GM19193 (cell line): Measurements from ENCODE around the gene PARL.

Experiments used
- POLR2A ChIP-seq: IDR thresholded peaks from 4 replicates; pipeline ENCODE4 v1.6.1; 2011; ENCODE audit not compliant: insufficient read depth, insufficient read length; ENCODE audit errors: extremely low read depth

The PARL gene

DNA sequence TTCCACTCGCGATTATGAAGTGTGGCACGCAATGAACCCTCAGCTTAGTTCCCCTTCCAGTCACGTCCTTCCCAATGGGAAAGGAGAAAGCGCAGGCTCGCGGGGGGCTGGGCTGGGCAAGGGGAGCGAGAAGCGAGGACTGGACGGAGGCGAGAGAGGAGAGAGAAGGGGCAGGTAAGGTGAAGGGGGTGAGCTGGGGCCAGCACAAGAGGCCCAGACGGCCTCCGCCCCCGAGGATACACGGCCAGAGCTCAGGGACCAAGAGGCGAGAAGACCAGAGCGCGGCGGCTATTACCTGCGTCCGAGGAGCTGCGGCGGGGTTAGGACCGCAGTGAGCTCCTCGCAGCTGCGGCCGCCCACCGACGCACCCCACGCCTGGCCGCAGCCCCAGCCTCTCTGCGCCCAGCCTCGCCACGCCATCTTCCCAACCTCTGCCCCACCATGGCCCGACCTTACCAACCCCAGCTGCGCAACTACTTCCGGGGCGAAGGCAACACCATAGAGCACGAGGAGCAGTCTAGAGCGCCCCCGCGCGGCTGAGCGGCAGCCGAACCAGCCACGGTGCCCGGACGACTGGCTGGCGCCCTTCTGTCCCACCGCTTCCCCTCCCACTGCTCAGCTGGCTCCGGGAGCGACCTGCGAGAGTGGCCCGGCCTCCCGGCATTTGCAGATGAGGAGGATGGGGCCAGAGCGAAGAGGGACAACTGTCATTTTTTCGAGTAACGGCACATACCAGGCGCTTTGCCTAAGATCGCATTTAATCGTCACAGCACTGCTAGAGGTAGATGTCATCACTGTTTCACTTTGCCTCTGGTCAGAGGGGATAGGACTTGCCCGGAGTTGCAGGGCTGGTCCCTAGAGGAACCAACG is at the start of gene PARL:
TSS of gene PARL (minus strand) at position 454 of the 870 bp plus-strand sequence. CDS start at position 420, 34 bp downstream.
- TF ChIP-seq POLR2A, result peak; percentile 92

- TF ChIP-seq POLR2A, result no peak
These were observed 48.5 kb upstream of the PARL start for GRCh38 chr3:183933160-183933559.

GRCh38 chr3:183931881-183932280 is 47.2 kb upstream of the PARL start:
- no peak for TF ChIP-seq POLR2A

GRCh38 chr3:183930086-183930485 is 45.4 kb upstream of the PARL start:
- no peak for TF ChIP-seq POLR2A

GRCh38 chr3:183927059-183927458 is 42.4 kb upstream of the PARL start:
- TF ChIP-seq POLR2A, result no peak

DNA sequence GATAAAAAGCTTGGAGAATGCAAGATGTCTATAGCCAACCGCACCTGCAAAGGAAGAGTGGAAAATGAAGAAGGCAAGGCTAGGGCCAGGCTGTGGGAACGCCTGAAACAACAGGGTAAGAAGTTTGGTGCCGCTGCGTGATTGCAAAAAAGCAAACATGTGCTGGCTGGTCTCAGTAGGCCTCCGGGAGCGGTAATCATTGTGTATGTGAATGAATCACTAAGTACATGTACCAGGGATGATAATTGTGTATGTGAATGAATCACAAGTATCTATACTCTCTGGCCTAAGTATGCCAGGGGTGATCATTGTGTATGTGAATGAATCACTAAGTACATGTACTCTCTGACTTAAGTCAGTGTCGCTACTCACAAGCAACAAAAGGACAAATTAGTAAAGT is 40.3 kb upstream of the PARL start:
- TF ChIP-seq POLR2A, result no peak

- no peak for TF ChIP-seq POLR2A
These were observed 39.9 kb upstream of the PARL start for GRCh38 chr3:183924543-183924942.

DNA sequence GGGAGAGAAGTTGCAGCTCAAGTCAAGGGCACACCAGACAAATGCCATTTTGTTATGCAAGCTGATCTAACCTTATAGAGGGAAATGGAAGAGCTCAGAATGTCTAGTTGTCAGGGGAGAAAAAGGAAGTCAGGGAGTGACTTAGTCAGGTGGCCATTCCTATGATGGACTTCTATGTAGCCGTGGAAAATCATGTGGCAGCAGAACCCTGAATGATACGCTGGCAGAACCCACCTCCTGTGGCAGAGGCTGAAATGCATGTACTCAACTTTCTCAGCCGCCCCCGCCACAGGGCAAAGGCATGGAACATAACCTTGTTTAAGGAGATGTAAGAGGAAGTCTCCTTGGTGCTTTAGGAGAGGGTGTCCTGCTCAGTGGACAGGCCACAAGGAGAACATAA is 37.7 kb upstream of the PARL start:
- no peak for TF ChIP-seq POLR2A

DNA sequence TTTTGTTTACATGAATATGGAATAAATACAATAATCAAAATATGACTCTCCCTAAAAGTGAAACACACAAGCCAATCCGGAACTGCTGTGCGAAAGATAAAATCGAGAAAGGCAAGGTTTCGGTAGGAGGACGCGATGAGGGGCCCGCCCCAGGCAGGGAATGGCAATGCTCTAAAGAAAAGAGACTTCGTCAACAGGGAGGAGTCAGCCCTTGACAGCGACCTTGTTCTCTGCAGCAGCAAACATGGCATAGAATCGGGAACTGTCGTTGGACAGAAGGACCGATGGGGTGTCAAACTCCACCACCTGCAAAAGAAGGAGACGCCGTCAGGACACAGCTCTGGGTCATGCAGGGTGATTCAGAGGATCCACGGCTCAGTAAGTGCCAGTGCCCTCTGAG is 36.4 kb upstream of the PARL start:
- no peak for TF ChIP-seq POLR2A

DNA sequence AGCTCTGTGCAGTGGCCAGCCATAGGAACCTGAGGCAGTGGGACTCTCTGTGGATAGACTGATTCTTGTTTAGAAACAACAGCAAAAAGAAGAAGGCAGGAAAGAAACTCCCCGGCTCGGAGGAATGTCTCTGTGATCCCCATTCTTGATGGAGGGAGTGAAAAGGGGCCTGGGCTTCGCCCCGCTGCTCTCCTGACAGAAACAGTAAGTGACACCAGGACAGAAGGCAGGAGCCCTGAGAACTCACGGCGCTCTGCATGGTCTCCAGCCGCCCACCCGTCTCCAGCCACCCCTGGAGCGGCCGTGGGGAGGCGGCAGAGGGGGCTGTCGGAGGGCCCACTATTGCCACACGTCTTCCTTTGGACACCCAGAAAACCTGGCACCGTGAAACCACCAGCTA is 35.7 kb upstream of the PARL start:
- TF ChIP-seq POLR2A, result no peak

- no peak for TF ChIP-seq POLR2A
These were observed 33.5 kb upstream of the PARL start for GRCh38 chr3:183918178-183918577.

GRCh38 chr3:183917776-183918175 is 33.1 kb upstream of the PARL start:
- TF ChIP-seq POLR2A, result no peak

- TF ChIP-seq POLR2A, result no peak
These were observed 30.2 kb upstream of the PARL start for GRCh38 chr3:183914856-183915255.

GRCh38 chr3:183913580-183913920 is 28.9 kb upstream of the PARL start:
- TF ChIP-seq POLR2A, result no peak

- no peak for TF ChIP-seq POLR2A
These were observed 28.4 kb upstream of the PARL start for GRCh38 chr3:183912895-183913579.
